Keratinocyte (primary cell): ENCODE results near the gene HSD11B2. TPM values are rescaled to one million over a fixed set of nuclear protein-coding genes. Genes with fewer than 3 reads are reported as not detected.

Experiments used
- DNase-seq: peaks from one replicate; pipeline ENCODE4 v3.0.0-alpha.2; 2011; ENCODE audit warnings: low read depth, missing footprints, low spot score
- FAIRE-seq: peaks from 2 replicates; lab custom pipeline; 2011; peaks lifted over from hg19 to GRCh38; lab: Jason Lieb, UNC
- H2AFZ ChIP-seq: 2 replicates; pipeline ENCODE4 v1.6.0; 2012; ENCODE audit warnings: low read length, control low read depth, inconsistent platforms; ENCODE audit not compliant: control insufficient read depth
- H3K27ac ChIP-seq: 2 replicates; pipeline ENCODE4 v1.5.1; 2011; ENCODE audit warnings: low read length; ENCODE audit not compliant: control insufficient read depth, insufficient read depth
- H3K27me3 ChIP-seq: 3 replicates; pipeline ENCODE4 v1.6.0; 2011; ENCODE audit warnings: low read length; ENCODE audit not compliant: control insufficient read depth, insufficient read depth; ENCODE audit errors: extremely low read depth
- H3K36me3 ChIP-seq, 2 experiments: 2 replicates in 1 of 2; 3 replicates in 1 of 2; pipeline ENCODE4 v1.5.1; 2011; ENCODE audit warnings: low read length in 2 of 2, mild to moderate bottlenecking in 1 of 2; ENCODE audit not compliant: control insufficient read depth in 2 of 2, insufficient read depth in 2 of 2; ENCODE audit errors: extremely low read depth in 1 of 2
- H3K4me1 ChIP-seq: 3 replicates; pipeline ENCODE4 v1.5.1; 2011; ENCODE audit warnings: low read length; ENCODE audit not compliant: control insufficient read depth, insufficient read depth; ENCODE audit errors: extremely low read depth
- H3K4me2 ChIP-seq: 3 replicates; pipeline ENCODE4 v1.6.0; 2011; ENCODE audit warnings: low read depth, low read length; ENCODE audit not compliant: control insufficient read depth, insufficient read depth; ENCODE audit errors: extremely low read depth
- H3K4me3 ChIP-seq, 3 experiments: fragments of 200-600 bp in 1 of 3; sonication (generic) in 1 of 3; 2 replicates in 2 of 3; 3 replicates in 1 of 3; pipeline ENCODE4 v1.5.1; 2011 to 2016; ENCODE audit warnings: low read length in 3 of 3, mild to moderate bottlenecking in 3 of 3, control low read depth in 2 of 3, inconsistent platforms in 1 of 3, low read depth in 1 of 3, mixed read lengths in 1 of 3, mixed run types in 1 of 3, moderate library complexity in 1 of 3; ENCODE audit not compliant: control insufficient read depth in 2 of 3, insufficient read depth in 2 of 3; ENCODE audit errors: extremely low read depth in 1 of 3
- H3K79me2 ChIP-seq: 2 replicates; pipeline ENCODE4 v1.6.0; 2012; ENCODE audit warnings: low read length; ENCODE audit not compliant: control insufficient read depth, insufficient read depth
- H3K9ac ChIP-seq: 3 replicates; pipeline ENCODE4 v1.6.0; 2011; ENCODE audit warnings: low read length; ENCODE audit not compliant: control insufficient read depth, insufficient read depth; ENCODE audit errors: extremely low read depth
- H3K9me1 ChIP-seq: 3 replicates; pipeline ENCODE4 v1.6.0; 2011; ENCODE audit warnings: low read length; ENCODE audit not compliant: control insufficient read depth, insufficient read depth; ENCODE audit errors: extremely low read depth
- H3K9me3 ChIP-seq: 2 replicates; pipeline ENCODE4 v1.5.1; 2012; ENCODE audit warnings: low read depth, low read length; ENCODE audit not compliant: control insufficient read depth
- H4K20me1 ChIP-seq: 3 replicates; pipeline ENCODE4 v1.6.0; 2011; ENCODE audit warnings: low read length; ENCODE audit not compliant: control insufficient read depth, insufficient read depth; ENCODE audit errors: extremely low read depth
- EZH2 ChIP-seq: IDR thresholded peaks from one replicate; pipeline ENCODE4 v1.6.1; 2012; ENCODE audit warnings: inconsistent platforms, mild to moderate bottlenecking, low read length, moderate library complexity
- dilution Hi-C: fragments of 300-500 bp; cut with MboI; formaldehyde crosslinking; loops from one replicate; pipeline ENCODE4 v1.7.0; 2020; ENCODE audit warnings: low sequenced_read_pairs; ENCODE audit not compliant: extremely low pct_ligation_motif_present
- polyA plus RNA-seq, 5 experiments: library from polyadenylated mRNA; depleted of rRNA in 3 of 5; stranded (reverse) in 3 of 5; stranded (forward) in 1 of 5; unstranded in 1 of 5; fragments of >200 nt; gene quantifications; 1 replicate in 1 of 5; 2 replicates in 3 of 5; 3 replicates in 1 of 5; pipeline versions ENCODE4 v1.2.1 to v1.2.3, GENCODE V29; 2011 to 2012; ENCODE audit warnings: missing spikeins in 2 of 5, low read depth in 1 of 5, low replicate concordance in 1 of 5
- TF ChIP-seq, protein P1 (sequence below), 3 experiments: IDR thresholded peaks in 1 of 3; conservative IDR thresholded peaks in 1 of 3; optimal IDR thresholded peaks in 1 of 3; 2 replicates in 2 of 3; 3 replicates in 1 of 3; pipeline versions ENCODE3 to v1.5.1; 2011; ENCODE audit warnings: low read length in 3 of 3, mild to moderate bottlenecking in 3 of 3, moderate library complexity in 2 of 3, control low read depth in 1 of 3, inconsistent platforms in 1 of 3; ENCODE audit not compliant: insufficient read depth in 2 of 3; ENCODE audit errors: extremely low read depth in 1 of 3

HSD11B2 gene
- polyA plus RNA-seq, 1 donor (not counting 4 experiments of a cell fraction or from before 2014, with no cell fraction given) = 0.93 TPM

DNA sequence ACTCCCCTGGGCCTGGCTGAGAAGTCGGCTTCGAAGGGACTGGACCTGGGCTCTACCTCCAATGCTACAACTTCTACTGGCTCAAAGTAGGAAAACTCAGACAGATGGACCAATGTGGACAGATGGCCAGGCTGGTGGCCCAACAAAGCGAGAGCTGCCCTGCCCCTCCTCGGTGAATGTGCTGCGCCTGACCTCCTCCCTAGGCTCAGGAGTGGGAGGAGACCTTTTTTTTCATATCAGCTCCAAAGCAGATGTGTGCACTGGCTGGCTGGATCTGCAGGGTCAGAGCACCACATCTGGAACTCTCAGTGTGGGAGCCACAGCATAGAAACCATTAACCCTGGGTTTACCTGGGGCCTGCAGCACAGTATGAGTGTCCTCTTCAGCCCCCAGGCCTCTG, 29.2 kb downstream of the HSD11B2 start:
- Histone ChIP-seq H3K79me2 (peaks cover 41% of the 10 kb centered on the region), H3K9me1 (peaks cover 13% of the 10 kb centered on the region), H3K27me3 (no peaks in the 10 kb centered on the region), H3K36me3 (peaks cover 14 to 16% of the 10 kb centered on the region in 2 experiments), H4K20me1 (peaks cover 31% of the 10 kb centered on the region), H3K27ac (no peak overlapping the region), H3K9me3 (no peaks in the 10 kb centered on the region), H3K4me3 (no peak overlapping the region), H3K4me2 (no peak overlapping the region), H3K4me1 (peaks cover 27% of the 10 kb centered on the region), H2AFZ (no peak overlapping the region), H3K9ac (no peak overlapping the region)
- dilution Hi-C loops = no loop called here
- DNase-seq = no peak
- FAIRE-seq = no peak
- TF ChIP-seq EZH2 = no peak
- TF ChIP-seq, protein P1, sequence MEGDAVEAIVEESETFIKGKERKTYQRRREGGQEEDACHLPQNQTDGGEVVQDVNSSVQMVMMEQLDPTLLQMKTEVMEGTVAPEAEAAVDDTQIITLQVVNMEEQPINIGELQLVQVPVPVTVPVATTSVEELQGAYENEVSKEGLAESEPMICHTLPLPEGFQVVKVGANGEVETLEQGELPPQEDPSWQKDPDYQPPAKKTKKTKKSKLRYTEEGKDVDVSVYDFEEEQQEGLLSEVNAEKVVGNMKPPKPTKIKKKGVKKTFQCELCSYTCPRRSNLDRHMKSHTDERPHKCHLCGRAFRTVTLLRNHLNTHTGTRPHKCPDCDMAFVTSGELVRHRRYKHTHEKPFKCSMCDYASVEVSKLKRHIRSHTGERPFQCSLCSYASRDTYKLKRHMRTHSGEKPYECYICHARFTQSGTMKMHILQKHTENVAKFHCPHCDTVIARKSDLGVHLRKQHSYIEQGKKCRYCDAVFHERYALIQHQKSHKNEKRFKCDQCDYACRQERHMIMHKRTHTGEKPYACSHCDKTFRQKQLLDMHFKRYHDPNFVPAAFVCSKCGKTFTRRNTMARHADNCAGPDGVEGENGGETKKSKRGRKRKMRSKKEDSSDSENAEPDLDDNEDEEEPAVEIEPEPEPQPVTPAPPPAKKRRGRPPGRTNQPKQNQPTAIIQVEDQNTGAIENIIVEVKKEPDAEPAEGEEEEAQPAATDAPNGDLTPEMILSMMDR (optimal IDR thresholded peaks at IDR 0.05 in 1 of 3, IDR thresholded peaks at IDR 0.05 in 1 of 3, conservative IDR thresholded peaks at IDR 0.05 in 1 of 3; ENCODE audit: extremely low read depth in 1 of 3, insufficient read depth in 2 of 3, low read length in 3 of 3) = no peak

DNA sequence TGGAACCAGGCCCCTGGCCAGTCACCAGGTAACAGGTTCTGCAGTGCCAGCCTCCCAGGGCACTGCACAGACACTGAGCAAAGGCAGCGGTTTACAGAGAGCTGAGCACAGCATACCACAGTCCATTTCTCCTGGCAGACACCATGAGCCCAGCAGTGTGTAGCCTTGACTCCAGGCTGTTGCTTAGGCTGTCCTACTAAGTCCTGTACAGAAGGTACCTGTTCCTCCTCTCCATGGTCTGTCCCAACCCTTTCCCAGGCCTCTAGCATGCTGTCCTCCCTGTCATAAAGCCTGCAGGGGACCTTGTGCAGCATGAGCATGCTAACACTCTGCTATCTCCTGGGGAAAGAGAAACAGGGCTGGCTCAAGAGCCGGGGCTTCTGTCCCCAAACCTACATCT, 30.0 kb downstream of the HSD11B2 start:
- Histone ChIP-seq H3K36me3 (peaks cover 15 to 19% of the 10 kb centered on the region in 2 experiments), H3K27ac (no peak overlapping the region), H3K4me1 (peaks cover 32% of the 10 kb centered on the region), H3K9ac (no peak overlapping the region), H3K4me2 (no peak overlapping the region), H2AFZ (no peak overlapping the region), H3K9me1 (peaks cover 13% of the 10 kb centered on the region), H3K4me3 (no peak overlapping the region), H3K79me2 (peaks cover 49% of the 10 kb centered on the region), H3K27me3 (no peaks in the 10 kb centered on the region), H4K20me1 (peaks cover 33% of the 10 kb centered on the region), H3K9me3 (no peaks in the 10 kb centered on the region)
- FAIRE-seq = no peak
- DNase-seq = no peak
- TF ChIP-seq EZH2 = no peak
- TF ChIP-seq, protein P1 (optimal IDR thresholded peaks at IDR 0.05 in 1 of 3, IDR thresholded peaks at IDR 0.05 in 1 of 3, conservative IDR thresholded peaks at IDR 0.05 in 1 of 3; ENCODE audit: extremely low read depth in 1 of 3, insufficient read depth in 2 of 3, low read length in 3 of 3) = no peak
- dilution Hi-C loops = no loop called here
